H1 (cell line): ENCODE measurements around the gene NOTCH2NLA. TPM values are rescaled to one million over a fixed set of nuclear protein-coding genes. Genes with fewer than 3 reads are reported as not detected.
"Not testable (repeated sequence)": the region's sequence is repeated elsewhere in the genome, so short reads cannot be mapped to it uniquely, and the experiment has no call there.

ENCODE experiments used
- CTCF ChIA-PET: fragments of 300-600 bp; sonication (Branson Sonifier 250); formaldehyde crosslinking; loops from one replicate; lab custom pipeline; 2021; ENCODE audit not compliant: partially characterized antibody; lab: Charles Lee
- POLR2A ChIA-PET: fragments of 300-600 bp; sonication (Branson Sonifier 250); formaldehyde crosslinking; loops from one replicate; lab custom pipeline; 2021; ENCODE audit warnings: inconsistent platforms; ENCODE audit not compliant: partially characterized antibody; lab: Charles Lee
- DNase-seq, 2 experiments: peaks; one replicate each; pipeline versions ENCODE4 v3.0.0 to v3.0.0-alpha.2; 2010 to 2022; ENCODE audit warnings: low spot score in 2 of 2, low read depth in 1 of 2, mixed read lengths in 1 of 2
- FAIRE-seq: peaks from 2 replicates; lab custom pipeline; 2011; peaks lifted over from hg19 to GRCh38; lab: Jason Lieb, UNC
- H2AFZ ChIP-seq: 2 replicates; pipeline ENCODE4 v1.8.1; 2012; ENCODE audit warnings: low read length, inconsistent platforms
- H2AK5ac ChIP-seq: 2 replicates; pipeline ENCODE4 v1.6.1; 2013; ENCODE audit warnings: low read depth, low read length
- H2BK120ac ChIP-seq: replicated peaks from 2 replicates; pipeline ENCODE3; 2013; ENCODE audit warnings: low read depth, low read length, inconsistent platforms
- H2BK12ac ChIP-seq: 2 replicates; pipeline ENCODE4 v1.6.1; 2013; ENCODE audit warnings: low read depth, low read length
- H2BK15ac ChIP-seq: 2 replicates; pipeline ENCODE4 v1.6.1; 2013; ENCODE audit warnings: low read length
- H2BK20ac ChIP-seq: 2 replicates; pipeline ENCODE4 v1.6.1; 2013; ENCODE audit warnings: low read length
- H2BK5ac ChIP-seq: 2 replicates; pipeline ENCODE4 v1.6.1; 2013; ENCODE audit warnings: low read depth, low read length
- H3K14ac ChIP-seq: 2 replicates; pipeline ENCODE4 v1.6.1; 2013; ENCODE audit warnings: inconsistent platforms; ENCODE audit not compliant: insufficient read length
- H3K18ac ChIP-seq: 2 replicates; pipeline ENCODE4 v1.6.1; 2013; ENCODE audit warnings: low read length; ENCODE audit errors: extremely low read depth
- H3K23ac ChIP-seq: 2 replicates; pipeline ENCODE4 v1.6.1; 2013; ENCODE audit warnings: inconsistent platforms; ENCODE audit not compliant: insufficient read length
- H3K23me2 ChIP-seq: 2 replicates; pipeline ENCODE4 v1.6.1; 2013; ENCODE audit warnings: low read depth, low read length
- H3K27ac ChIP-seq: 2 replicates; pipeline ENCODE4 v1.6.1; 2011; ENCODE audit warnings: low read depth, low read length, inconsistent platforms
- H3K27me3 ChIP-seq, 4 experiments: replicated peaks in 1 of 4; 1 replicate in 1 of 4; 2 replicates in 3 of 4; pipeline versions ENCODE4 v1.6.1 to v1.8.1; 2011 to 2013; ENCODE audit warnings: low read length in 3 of 4, mild to moderate bottlenecking in 3 of 4, inconsistent platforms in 2 of 4, mixed read lengths in 2 of 4, moderate library complexity in 1 of 4; ENCODE audit not compliant: control insufficient read depth in 3 of 4, insufficient read depth in 3 of 4; ENCODE audit errors: extremely low read depth in 1 of 4
- H3K36me3 ChIP-seq, 4 experiments: 2 replicates each; pipeline versions ENCODE4 v1.6.1 to v1.8.1; 2011 to 2013; ENCODE audit warnings: mild to moderate bottlenecking in 4 of 4, low read length in 3 of 4, moderate library complexity in 2 of 4, control low read depth in 1 of 4, inconsistent platforms in 1 of 4; ENCODE audit not compliant: insufficient read depth in 4 of 4, control insufficient read depth in 2 of 4
- H3K4ac ChIP-seq: replicated peaks from 2 replicates; pipeline ENCODE3; 2013; ENCODE audit warnings: low read length, low read depth, mixed read lengths, inconsistent platforms; ENCODE audit not compliant: insufficient read length
- H3K4me1 ChIP-seq, 4 experiments: replicated peaks in 1 of 4; 1 replicate in 1 of 4; 2 replicates in 3 of 4; pipeline versions ENCODE4 v1.6.1 to v1.8.1; 2011 to 2013; ENCODE audit warnings: low read length in 3 of 4, inconsistent platforms in 2 of 4, mixed read lengths in 1 of 4; ENCODE audit not compliant: insufficient read depth in 4 of 4, control insufficient read depth in 3 of 4
- H3K4me2 ChIP-seq, 2 experiments: 2 replicates each; pipeline versions ENCODE4 v1.6.1 to v1.8.1; 2011 to 2013; ENCODE audit warnings: low read depth in 2 of 2, low read length in 2 of 2, control low read depth in 1 of 2, inconsistent platforms in 1 of 2, mild to moderate bottlenecking in 1 of 2; ENCODE audit not compliant: insufficient read depth in 1 of 2
- H3K4me3 ChIP-seq, 4 experiments: fragments of 200-600, 300-600 bp in 1 of 4; sonication (generic), shearing (Covaris generic), sonication (Bioruptor Twin) in 1 of 4; 2 replicates each; pipeline versions ENCODE4 v1.5.1 to v1.8.1; 2011 to 2016; ENCODE audit warnings: low read length in 4 of 4, low read depth in 3 of 4, control low read depth in 2 of 4, inconsistent platforms in 2 of 4, mild to moderate bottlenecking in 2 of 4, mixed read lengths in 1 of 4, moderate library complexity in 1 of 4; ENCODE audit not compliant: insufficient read depth in 2 of 4; ENCODE audit errors: extremely low read depth in 1 of 4
- H3K56ac ChIP-seq: replicated peaks from 2 replicates; pipeline ENCODE3; 2013; ENCODE audit warnings: low read depth, mild to moderate bottlenecking, mixed read lengths, low read length, inconsistent platforms; ENCODE audit not compliant: insufficient read length
- H3K79me1 ChIP-seq: 2 replicates; pipeline ENCODE4 v1.6.1; 2013; ENCODE audit warnings: low read depth, low read length, control low read depth
- H3K79me2 ChIP-seq, 2 experiments: 2 replicates each; pipeline versions ENCODE4 v1.6.1 to v1.8.1; 2012 to 2013; ENCODE audit warnings: low read length in 2 of 2, mild to moderate bottlenecking in 2 of 2, inconsistent platforms in 1 of 2; ENCODE audit not compliant: insufficient read depth in 2 of 2, control insufficient read depth in 1 of 2
- H3K9ac ChIP-seq, 4 experiments: replicated peaks in 1 of 4; 1 replicate in 1 of 4; 2 replicates in 3 of 4; pipeline versions ENCODE4 v1.6.1 to v1.8.1; 2011 to 2013; ENCODE audit warnings: low read depth in 3 of 4, low read length in 3 of 4, control low read depth in 2 of 4, mild to moderate bottlenecking in 2 of 4, moderate library complexity in 2 of 4, inconsistent platforms in 1 of 4; ENCODE audit errors: extremely low read depth in 1 of 4
- H3K9me3 ChIP-seq, 2 experiments: 2 replicates each; pipeline versions ENCODE4 v1.6.1 to v1.8.1; 2012 to 2013; ENCODE audit warnings: mild to moderate bottlenecking in 2 of 2, moderate library complexity in 2 of 2, control low read depth in 1 of 2, inconsistent platforms in 1 of 2, low read depth in 1 of 2, low read length in 1 of 2, mixed read lengths in 1 of 2; ENCODE audit not compliant: insufficient read depth in 2 of 2
- H4K20me1 ChIP-seq, 2 experiments: replicated peaks in 1 of 2; 2 replicates each; pipeline versions ENCODE3 to v1.8.1; 2011 to 2013; ENCODE audit warnings: inconsistent platforms in 2 of 2, low read length in 2 of 2, mild to moderate bottlenecking in 1 of 2; ENCODE audit not compliant: insufficient read depth in 2 of 2, control insufficient read depth in 1 of 2
- H4K5ac ChIP-seq: 2 replicates; pipeline ENCODE4 v1.6.1; 2013; ENCODE audit warnings: low read length, low read depth, mixed read lengths, inconsistent platforms; ENCODE audit not compliant: insufficient read length
- H4K8ac ChIP-seq: 2 replicates; pipeline ENCODE4 v1.8.0; 2013; ENCODE audit warnings: mild to moderate bottlenecking, moderate library complexity, low read length, inconsistent platforms; ENCODE audit not compliant: insufficient read depth; ENCODE audit errors: extremely low read depth
- H4K91ac ChIP-seq: replicated peaks from 2 replicates; pipeline ENCODE3; 2013; ENCODE audit warnings: low read length, mixed read lengths, inconsistent platforms; ENCODE audit not compliant: insufficient read length
- WGBS, 2 experiments: shearing (Covaris generic) in 1 of 2; methylation state at CpG; one replicate each; pipeline versions ENCODE4 v1.1.6 to v1.1.7; 2013 to 2015; ENCODE audit warnings: low lambda C conversion rate in 2 of 2, mixed read lengths in 2 of 2, inconsistent platforms in 1 of 2, low coverage in 1 of 2, missing lambda C conversion rate in 1 of 2; ENCODE audit not compliant: insufficient replicate concordance in 2 of 2, insufficient coverage in 1 of 2, insufficient read length in 1 of 2; ENCODE audit errors: extremely low coverage in 1 of 2, missing lambda C conversion rate in 1 of 2; 5-methylcytosine and 5-hydroxymethylcytosine counted together
- polyA plus RNA-seq, 7 experiments: library from polyadenylated mRNA; depleted of rRNA in 3 of 7; stranded (reverse) in 5 of 7; unstranded in 2 of 7; fragments of >200 nt in 5 of 7; fragments of 200-250 nt in 2 of 7; gene quantifications; 1 replicate in 5 of 7; 2 replicates in 1 of 7; 4 replicates in 1 of 7; pipeline versions ENCODE4 v1.2.1 to v1.2.3, GENCODE V29; 2011 to 2013; ENCODE audit warnings: missing spikeins in 2 of 7, mixed read lengths in 2 of 7
- total RNA-seq: library from RNA; stranded (reverse); fragmentation: NEBNext Ultra II Directional; extraction: Animal tissue kit (Norgen Biotek cat#: 25700); gene quantifications from 2 replicates; pipeline ENCODE4 v1.2.1, GENCODE V29; 2021

NOTCH2NLA gene
- total and polyA plus RNA-seq, 2 of the 8 experiments (the other 6 are each of a cell fraction or from before 2014, with no cell fraction given): 4.1 to 6.2 TPM

DNA sequence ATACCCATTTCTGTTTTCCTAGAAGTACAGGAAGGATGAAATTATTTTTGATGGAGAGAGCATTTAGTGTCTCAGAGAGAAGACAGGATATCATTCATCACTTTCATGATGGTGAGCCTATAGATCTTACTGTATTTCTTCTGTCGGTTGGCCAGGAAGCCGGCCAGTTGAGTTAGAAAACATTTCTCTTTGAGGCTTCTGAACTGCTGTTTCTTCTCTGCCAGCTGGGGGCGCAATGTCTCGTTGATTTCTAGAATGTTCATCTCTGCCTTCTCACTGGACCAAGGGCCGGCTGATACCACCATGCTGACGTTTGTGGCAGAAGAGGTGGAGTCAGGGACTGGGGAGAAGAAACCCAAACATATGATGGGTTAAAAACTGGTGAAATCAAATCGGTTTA is 84.4 kb downstream of the NOTCH2NLA start, which contains the start of gene NBPF10:
Gene NBPF10, minus strand, starts transcription at position 340 of the 400 bp plus-strand sequence. Its CDS starts 35 bp downstream, at position 305.
- H3K4me2 ChIP-seq, H3K27me3 ChIP-seq, H4K91ac ChIP-seq, DNase-seq, H3K9me3 ChIP-seq, H2BK120ac ChIP-seq, H4K5ac ChIP-seq, H3K9ac ChIP-seq, H3K4me3 ChIP-seq, H2BK20ac ChIP-seq, FAIRE-seq, H3K27ac ChIP-seq, H3K4ac ChIP-seq, H4K8ac ChIP-seq, H2BK5ac ChIP-seq, H3K23me2 ChIP-seq, H3K56ac ChIP-seq, POLR2A ChIA-PET, H3K14ac ChIP-seq, H3K79me1 ChIP-seq, H3K4me1 ChIP-seq, H4K20me1 ChIP-seq, H3K36me3 ChIP-seq, H3K18ac ChIP-seq, H2AK5ac ChIP-seq, H2BK15ac ChIP-seq, H3K79me2 ChIP-seq, H2BK12ac ChIP-seq, CTCF ChIA-PET, H2AFZ ChIP-seq, H3K23ac ChIP-seq: not testable (repeated sequence)
- no CpG with 5 or more reads among the region's 7 CpGs for WGBS, 2 experiments

Other genes starting within 250 kb of the NOTCH2NLA start
- 10.3 and 12.3 TPM in 2 replicates for gene TXNIP, start 232.4 kb downstream of the NOTCH2NLA start, total RNA-seq
- gene TXNIP, start 232.4 kb downstream of the NOTCH2NLA start, polyA plus RNA-seq (2011; rRNA removed): 33.4 and 56.8 TPM in 2 replicates
- gene HJV, start 207.3 kb downstream of the NOTCH2NLA start, total RNA-seq: 0.32 and 0.46 TPM in 2 replicates
- 0.42 and 0.70 TPM in 2 replicates for gene HJV, start 207.3 kb downstream of the NOTCH2NLA start, polyA plus RNA-seq (2011; rRNA removed)
- 0.36 and 0.39 TPM in 2 replicates for gene NBPF10, start 84.2 kb downstream of the NOTCH2NLA start, total RNA-seq
- 0.09 and 0.20 TPM in 2 replicates for gene NBPF10, start 84.2 kb downstream of the NOTCH2NLA start, polyA plus RNA-seq (2011; rRNA removed)